ENCODE results near the gene BPNT1. TPM values are rescaled to one million over a fixed set of nuclear protein-coding genes. Genes with fewer than 3 reads are reported as not detected.
A peak's percentile ranks its signal among the peaks of the same experiment; 100 is the strongest.

BPNT1 gene
- total RNA-seq (18.3 and 21.4 TPM in 2 replicates), polyA plus RNA-seq (13.3 and 24.4 TPM in 2 replicates), polyA minus RNA-seq (12.3 and 13.1 TPM in 2 replicates)
- 28.3 TPM for total RNA-seq (2013)

GRCh38 chr1:220089650-220090556 is at the start of gene BPNT1:
Gene BPNT1, minus strand, starts transcription at chr1:220089788. Its CDS starts 9,942 bp downstream, at chr1:220079846.
- TF ChIP-seq EZH2 (IDR thresholded peaks at IDR 0.05; ENCODE audit: borderline replicate concordance, insufficient read depth, low read depth, low read length, poor library complexity, severe bottlenecking) (no peak), CTCF (IDR thresholded peaks at IDR 0.05) (no peak)
- intact Hi-C loops (cut with micrococcal nuclease), result loop anchor here (1.0 to 5.0 kb wide), 3 partner anchors 44 to 1803 kb away; partner anchors contain the start of genes EPRS1 and RRP15

More at GRCh38 chr1:220089650-220090556, at the start of gene BPNT1:
- Mint-ChIP-seq H3K4me1 (peaks cover 36% of the 10 kb centered on the region), H3K9me3 (ENCODE audit: insufficient read depth) (no peaks in the 10 kb centered on the region), H3K27me3 (no peaks in the 10 kb centered on the region), H3K4me3 (peak within 1 kb of the TSS; percentile 97), H3K27ac (peak within 1 kb of the TSS; percentile 94)
- peak; percentile 99 for DNase-seq
- Histone ChIP-seq H3K9me3 (ENCODE audit: control extremely low read depth in 1 of 3, control insufficient read depth in 2 of 3, insufficient read depth in 1 of 3, low read length in 2 of 3) (peaks cover 0 to 7% (median 0%) of the 10 kb centered on the region in 3 donors), H3K4me1 (ENCODE audit: control insufficient read depth in 2 of 2, insufficient read depth in 2 of 2, low read length in 2 of 2) (peaks cover 20 to 31% of the 10 kb centered on the region in 2 donors), H2AFZ (ENCODE audit: insufficient read depth, low read depth, low read length, poor library complexity, severe bottlenecking) (peak within 1 kb of the TSS; percentile 82), H3K4me2 (replicated peaks; ENCODE audit: low read depth, low read length, poor library complexity, severe bottlenecking) (peak within 1 kb of the TSS; percentile 74), H3K79me2 (ENCODE audit: control insufficient read depth, insufficient read depth, low read length) (peaks cover 48% of the 10 kb centered on the region), H3K9ac (ENCODE audit: low read length) (peak within 1 kb of the TSS; percentile 75), H3K27ac (ENCODE audit: low read length in 2 of 2) (peak within 1 kb of the TSS; percentile 80 to 82), H4K20me1 (ENCODE audit: control insufficient read depth, insufficient read depth, low read length, poor library complexity, severe bottlenecking) (peaks cover 5% of the 10 kb centered on the region), H3K27me3 (replicated peaks in 1 of 4; ENCODE audit: control extremely low read depth in 1 of 4, control insufficient read depth in 3 of 4, insufficient read depth in 4 of 4, low read length in 3 of 4) (no peaks in the 10 kb centered on the region), H3K4me3 (ENCODE audit: control extremely low read depth in 1 of 5, extremely low read depth in 1 of 5, insufficient read depth in 1 of 5, low read depth in 2 of 5, low read length in 4 of 5) (peak within 1 kb of the TSS; percentile 67 to 88 (median 77)), H3K36me3 (replicated peaks in 1 of 2; ENCODE audit: control extremely low read depth in 1 of 2, control insufficient read depth in 1 of 2, extremely low read depth in 1 of 2, insufficient read depth in 2 of 2, low read length in 1 of 2) (peaks cover 0 to 1% of the 10 kb centered on the region in 2 experiments)
- POLR2A ChIA-PET, result interaction anchor here (0.5 to 1.0 kb wide), 4 partner anchors 11 to 621 kb away, joined by 3 to 6 read pairs (median 4); partner anchors contain the start of gene EPRS1
- WGBS (ENCODE audit: insufficient coverage), result 0% methylated on average over 20 of the region's 35 CpGs
- CTCF ChIA-PET, result interaction anchor here (0.7 to 1.8 kb wide), 7 partner anchors 14 to 100 kb away, joined by 3 to 6 read pairs (median 3); partner anchors contain the start of gene EPRS1
- peak; percentile 73 for ATAC-seq (ENCODE audit: low read depth)
